ENCODE data around the gene KCTD8.

DNA sequence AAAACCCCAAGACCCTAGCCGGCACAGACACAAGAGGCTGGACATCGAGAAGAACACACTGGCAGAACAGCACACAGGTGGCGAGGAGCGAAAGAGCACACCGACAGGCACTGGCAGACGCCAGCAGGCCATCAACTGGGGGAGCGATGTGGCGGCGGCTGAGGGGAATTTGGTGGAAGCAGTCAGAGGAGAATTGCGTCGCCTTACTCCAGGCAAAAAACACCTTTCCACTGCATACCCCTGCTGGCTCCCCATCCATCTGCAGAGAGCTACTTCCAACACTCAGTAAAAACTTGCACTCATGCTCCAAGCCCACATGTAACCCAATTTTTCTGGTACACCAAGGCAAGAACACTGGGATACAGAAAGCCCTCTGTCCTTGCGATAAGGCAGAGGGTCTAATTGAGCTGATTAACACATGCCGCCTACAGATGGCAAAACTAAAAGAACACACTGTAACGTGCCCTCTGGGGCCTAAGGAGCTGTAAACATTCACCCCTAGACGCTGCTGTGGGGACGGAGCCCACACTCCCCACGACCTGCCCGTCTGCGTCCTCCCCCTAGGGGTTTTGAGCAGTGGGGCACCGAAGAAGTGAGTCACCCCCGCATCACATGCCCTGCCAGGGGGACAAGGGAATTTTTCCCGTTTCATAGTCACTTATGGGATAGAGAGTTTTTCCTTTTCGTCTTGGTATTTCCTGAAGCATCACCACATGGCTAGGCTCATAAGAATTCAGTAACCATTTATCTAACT lies 262.3 kb downstream of the KCTD8 start:
- TF ChIP-seq, protein P1, sequence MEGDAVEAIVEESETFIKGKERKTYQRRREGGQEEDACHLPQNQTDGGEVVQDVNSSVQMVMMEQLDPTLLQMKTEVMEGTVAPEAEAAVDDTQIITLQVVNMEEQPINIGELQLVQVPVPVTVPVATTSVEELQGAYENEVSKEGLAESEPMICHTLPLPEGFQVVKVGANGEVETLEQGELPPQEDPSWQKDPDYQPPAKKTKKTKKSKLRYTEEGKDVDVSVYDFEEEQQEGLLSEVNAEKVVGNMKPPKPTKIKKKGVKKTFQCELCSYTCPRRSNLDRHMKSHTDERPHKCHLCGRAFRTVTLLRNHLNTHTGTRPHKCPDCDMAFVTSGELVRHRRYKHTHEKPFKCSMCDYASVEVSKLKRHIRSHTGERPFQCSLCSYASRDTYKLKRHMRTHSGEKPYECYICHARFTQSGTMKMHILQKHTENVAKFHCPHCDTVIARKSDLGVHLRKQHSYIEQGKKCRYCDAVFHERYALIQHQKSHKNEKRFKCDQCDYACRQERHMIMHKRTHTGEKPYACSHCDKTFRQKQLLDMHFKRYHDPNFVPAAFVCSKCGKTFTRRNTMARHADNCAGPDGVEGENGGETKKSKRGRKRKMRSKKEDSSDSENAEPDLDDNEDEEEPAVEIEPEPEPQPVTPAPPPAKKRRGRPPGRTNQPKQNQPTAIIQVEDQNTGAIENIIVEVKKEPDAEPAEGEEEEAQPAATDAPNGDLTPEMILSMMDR (IDR thresholded peaks at IDR 0.05): no peak
- no peak for TF ChIP-seq POLR2A (IDR thresholded peaks at IDR 0.05)
